GM21576 (cell line): ENCODE results near the gene PTPA.
"Not testable (repeated sequence)": the region's sequence is repeated elsewhere in the genome, so short reads cannot be mapped to it uniquely, and the experiment has no call there.

Experiments used
- ATAC-seq: cut with Tn5 transposase; IDR thresholded peaks from one replicate; pipeline ENCODE4 v1.9.1; 2021; ENCODE audit warnings: mild to moderate bottlenecking, moderate library complexity; ENCODE audit not compliant: unreplicated experiment

Gene PTPA

DNA sequence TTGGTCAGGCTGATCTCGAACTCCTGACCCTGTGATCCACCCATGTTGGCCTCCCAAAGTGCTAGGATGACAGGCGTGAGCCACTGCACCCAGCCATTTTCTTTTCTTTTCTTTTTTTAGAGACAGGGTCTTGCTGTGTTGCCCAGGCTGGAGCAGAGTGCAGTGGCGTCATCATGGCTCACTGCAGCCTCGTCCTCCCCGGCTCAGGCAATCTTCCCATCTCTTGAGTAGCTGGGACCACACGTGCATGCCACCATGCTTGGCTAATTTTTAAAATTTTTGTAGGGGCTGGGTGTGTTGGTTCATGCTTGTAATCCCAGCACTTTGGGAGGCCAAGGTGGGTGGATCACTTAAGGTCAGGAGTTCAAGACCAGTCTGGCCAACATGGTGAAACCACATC, 85.8 kb downstream of the PTPA start:
- not testable (repeated sequence) for ATAC-seq

DNA sequence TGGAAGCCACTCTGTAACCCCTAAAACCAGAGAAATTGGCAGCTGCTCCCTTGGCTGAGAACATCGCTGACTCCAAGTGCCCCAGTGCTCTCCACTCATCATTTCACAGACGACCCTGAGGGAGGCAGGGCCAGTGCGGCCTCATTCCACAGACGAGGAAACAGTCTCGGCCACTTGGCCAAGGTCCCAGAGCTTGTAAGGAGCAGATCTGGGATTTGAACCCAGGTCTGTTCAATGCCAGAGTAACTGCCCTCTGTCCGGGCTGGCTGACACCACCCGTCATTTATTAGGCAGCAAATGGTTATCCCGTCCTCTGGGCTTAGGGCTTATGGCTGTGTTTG, 86.7 kb downstream of the PTPA start:
- ATAC-seq, result no peak
